ENCODE results near the gene BAIAP2L2.
A peak's percentile ranks its signal among the peaks of the same experiment; 100 is the strongest.

Gene BAIAP2L2

GRCh38 chr22:38067761-38068360 is 42.6 kb downstream of the BAIAP2L2 start:
- no peak for DNase-seq (ENCODE audit: low spot score)

- DNase-seq (ENCODE audit: low spot score) = no peak
Measured at GRCh38 chr22:38067028-38067415, 43.5 kb downstream of the BAIAP2L2 start.

- DNase-seq (ENCODE audit: low spot score) = no peak
Measured at GRCh38 chr22:38066381-38067027, 44.0 kb downstream of the BAIAP2L2 start.

- no peak for DNase-seq (ENCODE audit: low spot score)
Measured at GRCh38 chr22:38065539-38065938, 44.9 kb downstream of the BAIAP2L2 start.

GRCh38 chr22:38062791-38063190 is 47.7 kb downstream of the BAIAP2L2 start:
- DNase-seq (ENCODE audit: low spot score) = no peak

- DNase-seq (ENCODE audit: low spot score) = peak; percentile 95
Measured at GRCh38 chr22:38056969-38057891, 53.3 kb downstream of the BAIAP2L2 start, which contains the start of gene PICK1. Gene PICK1 (plus strand): TSS chr22:38057404. CDS start chr22:38057810, 406 bp downstream.

DNA sequence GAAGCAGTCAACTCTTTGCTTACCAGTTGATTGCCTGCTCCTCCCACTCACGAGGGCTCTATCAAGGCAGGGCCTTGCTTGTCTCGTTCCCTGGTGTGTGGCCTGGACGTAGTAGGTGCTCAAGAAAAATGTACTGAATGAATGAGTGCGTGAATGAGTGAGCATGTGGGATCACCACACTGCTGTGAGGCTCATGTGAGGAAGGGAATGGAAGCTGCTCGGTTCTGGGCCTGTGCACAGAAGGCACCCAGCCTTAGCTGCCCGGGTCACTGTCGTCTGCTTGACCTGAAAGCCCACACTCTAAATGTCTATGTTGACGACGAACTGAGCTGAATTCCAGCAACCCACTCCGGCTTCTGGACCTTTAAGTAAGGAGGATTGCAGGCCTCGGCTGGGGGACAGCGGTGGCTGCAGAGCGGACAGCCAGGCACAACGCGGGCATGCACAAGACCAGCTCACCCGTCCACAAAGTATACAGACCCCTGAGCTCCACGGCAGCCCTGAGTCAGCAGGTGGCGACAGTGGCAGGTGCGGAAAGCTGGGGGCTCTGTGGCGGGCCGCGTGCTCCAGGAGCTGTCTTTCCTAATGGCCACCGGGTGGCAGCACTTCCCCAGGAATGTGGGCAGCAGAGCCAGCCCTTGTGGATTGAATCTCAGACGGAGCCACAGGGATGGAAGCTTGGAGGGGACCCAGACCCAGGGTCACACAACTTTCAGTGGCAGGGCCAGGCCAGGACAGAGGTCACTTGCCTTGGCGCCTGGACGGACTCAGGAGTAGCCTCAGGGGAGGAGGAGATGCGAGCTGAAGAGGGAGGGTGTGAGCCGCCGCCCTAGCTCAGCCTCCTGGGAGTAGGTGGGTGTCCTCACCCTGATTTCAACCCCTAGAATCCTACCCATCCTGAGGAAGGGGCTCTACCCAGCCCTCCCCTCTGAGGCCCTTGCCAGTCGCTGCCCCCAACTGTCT is 58.3 kb downstream of the BAIAP2L2 start:
- DNase-seq (ENCODE audit: low spot score) = peak; percentile 84

- DNase-seq (ENCODE audit: low spot score) = no peak
Measured at GRCh38 chr22:38051261-38051660, 59.2 kb downstream of the BAIAP2L2 start.

GRCh38 chr22:38050720-38051119 is 59.8 kb downstream of the BAIAP2L2 start:
- DNase-seq (ENCODE audit: low spot score) = no peak

DNA sequence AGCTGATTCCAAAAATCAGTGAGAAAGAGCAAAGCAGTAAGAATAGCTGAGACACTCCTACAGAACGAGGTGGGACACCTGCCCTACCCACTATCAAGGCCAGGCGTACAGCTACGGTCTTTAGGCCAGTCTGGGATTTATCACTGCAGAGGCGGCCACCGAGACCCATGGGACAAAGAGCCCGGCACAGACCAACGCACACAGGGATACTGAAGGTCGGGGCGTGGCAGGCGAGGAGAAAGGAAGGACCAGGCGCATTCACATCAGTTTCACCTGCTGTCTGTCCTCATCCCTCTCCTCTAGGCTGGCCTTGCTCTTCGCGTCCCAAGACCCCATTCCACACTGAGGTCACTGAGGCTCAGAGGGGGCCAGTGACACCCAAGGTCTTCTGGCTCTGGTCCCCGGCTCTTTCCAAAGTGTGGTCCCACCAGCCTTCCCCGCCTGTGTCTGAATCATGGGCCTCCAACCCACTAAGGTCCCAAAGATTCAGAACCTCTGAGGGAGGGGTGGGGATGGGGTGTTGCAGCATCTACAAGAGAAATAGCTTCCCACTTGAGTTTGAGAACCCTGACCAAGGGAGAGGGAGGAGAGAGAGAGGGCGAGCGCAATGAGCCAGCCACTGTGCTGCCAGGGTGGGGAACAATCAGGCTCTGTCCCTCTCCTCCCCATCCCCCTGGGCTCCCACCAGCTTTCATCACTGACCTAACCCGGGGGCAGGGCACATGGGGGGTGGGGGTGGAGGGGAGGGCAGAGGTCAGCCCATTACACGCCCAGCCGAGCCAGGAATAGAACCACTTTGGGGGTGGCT is 60.5 kb downstream of the BAIAP2L2 start:
- no peak for DNase-seq (ENCODE audit: low spot score)

GRCh38 chr22:38046070-38046748 is 64.3 kb downstream of the BAIAP2L2 start:
- no peak for DNase-seq (ENCODE audit: low spot score)

DNA sequence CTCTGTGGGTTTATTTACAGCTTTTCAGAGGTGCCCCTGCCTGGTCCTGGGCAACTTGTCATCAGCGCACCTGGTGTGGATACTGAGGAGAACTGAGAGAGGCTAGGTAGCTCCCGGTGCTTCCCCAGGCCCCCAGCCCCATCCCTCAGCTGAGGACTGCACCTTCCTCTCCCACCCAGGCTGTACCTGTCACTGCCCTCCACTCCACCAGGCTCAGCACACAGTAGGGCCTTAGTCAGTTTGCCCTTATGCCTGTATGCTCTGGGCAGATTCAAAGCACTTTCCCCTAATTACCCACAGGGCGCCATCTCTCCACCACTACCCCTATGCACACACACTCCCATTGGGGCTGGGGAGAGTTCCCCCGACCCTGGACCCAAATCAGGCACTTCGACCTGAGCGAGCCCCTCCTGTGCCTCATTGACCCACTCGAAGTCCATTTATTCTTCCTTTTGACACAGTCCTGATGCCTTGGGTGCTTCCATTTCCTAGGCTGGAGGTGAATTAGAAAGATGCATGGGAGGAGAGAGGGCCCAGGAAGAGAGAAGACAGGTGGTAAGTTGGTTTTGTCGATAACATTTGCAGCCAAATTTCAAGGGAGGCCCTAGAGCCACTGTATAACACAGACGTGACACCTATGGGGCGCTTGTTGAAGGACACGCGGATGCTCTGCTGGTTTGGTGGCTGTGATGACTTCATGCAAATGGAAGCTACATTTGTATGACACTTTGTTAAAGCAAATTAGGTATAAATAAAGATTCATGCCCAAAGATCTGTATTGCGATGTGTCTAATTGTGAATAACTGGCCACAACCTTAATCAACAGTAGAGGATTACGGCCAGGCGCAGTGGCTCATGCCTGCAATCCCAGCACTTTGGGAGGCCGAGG is 67.1 kb downstream of the BAIAP2L2 start:
- no peak for DNase-seq (ENCODE audit: low spot score)

- no peak for DNase-seq (ENCODE audit: low spot score)
Measured at GRCh38 chr22:38042488-38042790, 68.0 kb downstream of the BAIAP2L2 start.

DNA sequence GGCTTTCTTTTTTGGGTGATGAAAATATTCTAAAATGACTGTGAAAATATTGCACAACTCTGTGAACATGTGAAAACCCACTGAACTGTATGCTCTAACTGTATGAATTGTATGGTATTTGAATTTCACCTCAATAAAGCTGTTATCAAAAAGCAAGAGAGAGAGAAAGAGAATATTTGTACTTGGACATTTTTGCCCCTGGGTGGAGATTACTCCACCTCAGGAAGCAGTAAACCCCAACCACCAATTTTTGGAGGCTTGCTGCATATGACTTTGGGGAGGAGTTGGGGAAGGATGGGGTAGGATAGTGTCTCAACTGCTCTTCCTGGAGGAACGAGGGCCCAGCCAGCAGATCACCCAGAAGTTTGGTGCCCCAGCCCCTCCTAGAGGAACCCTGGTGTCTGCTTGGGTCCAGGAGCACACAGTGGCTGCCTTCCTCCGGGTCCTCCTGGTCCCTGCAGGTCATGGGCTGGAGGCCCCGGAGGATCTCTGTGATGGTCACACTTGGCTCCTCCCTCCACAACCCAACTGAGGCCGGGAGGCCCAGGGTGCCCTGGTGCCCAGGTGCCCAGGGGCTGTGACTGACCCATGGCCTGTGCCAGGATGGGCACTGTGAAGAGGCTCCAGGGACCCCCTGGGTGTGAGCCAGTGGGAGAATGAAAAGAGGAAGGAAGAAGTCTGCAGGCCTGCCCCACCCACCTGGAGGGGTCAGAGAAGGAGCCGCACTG is 68.6 kb downstream of the BAIAP2L2 start:
- DNase-seq (ENCODE audit: low spot score) = no peak

GRCh38 chr22:38040953-38041759 is 69.3 kb downstream of the BAIAP2L2 start:
- DNase-seq (ENCODE audit: low spot score) = peak; percentile 25

DNA sequence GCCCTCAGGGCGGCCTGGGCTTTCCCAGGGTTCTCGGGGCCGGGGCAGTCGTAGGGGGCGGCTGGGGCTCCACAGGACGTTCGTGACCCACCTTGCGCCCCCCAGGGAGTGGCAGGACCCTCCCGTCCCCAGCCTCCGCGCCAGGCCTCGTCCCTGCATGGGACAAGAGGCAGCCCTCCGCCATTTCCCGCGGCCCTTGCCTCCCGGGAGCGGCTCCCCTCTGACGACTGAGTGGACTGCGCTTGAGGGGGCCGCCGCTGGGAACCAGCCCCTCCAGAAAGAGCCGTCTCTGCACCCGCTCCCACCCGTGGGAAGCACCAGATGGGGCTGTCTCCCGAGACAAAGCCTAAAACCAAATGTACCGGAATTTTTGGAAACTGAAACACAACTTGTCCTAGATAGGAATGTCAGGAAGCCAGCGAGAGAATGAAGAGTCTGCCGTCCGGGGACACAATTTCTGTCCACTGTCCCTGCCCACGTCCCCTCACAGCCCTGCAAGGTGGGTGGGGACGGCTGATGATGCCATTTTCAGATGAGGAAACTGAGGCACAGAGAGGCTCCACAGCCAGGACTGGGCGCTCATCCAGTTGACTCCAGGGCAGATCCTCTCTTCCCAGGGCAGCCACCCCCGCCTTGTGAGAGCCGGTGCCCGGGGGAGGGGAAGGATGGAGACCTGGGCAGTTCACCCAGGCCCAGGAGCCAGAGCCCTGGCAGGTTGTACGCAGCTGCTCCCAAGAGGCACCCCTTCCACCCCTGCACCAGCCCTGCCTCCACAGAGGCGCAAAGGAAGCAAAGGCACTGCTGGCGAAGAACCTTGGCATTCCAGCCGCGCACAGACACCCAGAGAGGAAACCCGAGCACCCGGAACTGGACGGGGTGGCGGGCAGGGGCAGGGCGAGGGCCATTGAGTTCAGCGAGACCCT is 71.3 kb downstream of the BAIAP2L2 start:
- no peak for DNase-seq (ENCODE audit: low spot score)

DNA sequence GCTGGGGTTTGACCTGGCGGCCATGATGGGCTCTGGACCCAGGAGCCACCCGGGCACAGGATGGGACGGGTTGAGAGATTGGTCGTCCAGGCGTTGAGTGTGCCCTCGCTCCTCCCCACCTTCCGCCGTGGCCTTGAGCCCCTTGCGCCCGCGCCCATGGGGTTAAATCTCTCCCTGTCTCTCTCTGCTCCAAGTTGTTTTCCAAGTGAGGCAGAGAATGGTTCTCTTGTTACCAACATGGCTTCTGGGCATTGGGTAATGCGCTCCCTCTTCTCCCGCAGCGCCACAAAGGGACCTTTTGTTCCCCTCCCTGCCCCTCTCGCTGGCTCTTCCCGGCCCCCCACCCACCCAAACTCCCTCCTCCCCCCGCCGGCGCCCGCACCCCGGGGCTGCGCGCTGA is 72.1 kb downstream of the BAIAP2L2 start:
- no peak for DNase-seq (ENCODE audit: low spot score)
